Measurements from ENCODE around the gene EEF1G. TPM values are rescaled to one million over a fixed set of nuclear protein-coding genes. Genes with fewer than 3 reads are reported as not detected.
A peak's percentile ranks its signal among the peaks of the same experiment; 100 is the strongest.

The EEF1G gene
- total and polyA plus RNA-seq, 9 of the 15 experiments (the other 6 are each of a cell fraction or from before 2014, with no cell fraction given) = 985 to 2,349 (median 2,035) TPM

- no peak for TF ChIP-seq E4F1 (CRISPR knock-in tag; IDR thresholded peaks at IDR 0.05; ENCODE audit: borderline replicate concordance)
- TF ChIP-seq XRCC5 (IDR thresholded peaks at IDR 0.05; ENCODE audit: low read depth, low read length) = 0 out of 2 replicates have a peak, but pooled peaks have one; percentile 14
- 0 out of 2 replicates have a peak, but pooled peaks have one; percentile 1 for TF ChIP-seq ZNF311 (CRISPR knock-in tag; IDR thresholded peaks at IDR 0.05)
- TF ChIP-seq FOXJ2 (tag; IDR thresholded peaks at IDR 0.05) = no peak
- TF ChIP-seq ZNF41 (CRISPR knock-in tag; conservative IDR thresholded peaks at IDR 0.05) = no peak
- no peak for TF ChIP-seq SOX6 (IDR thresholded peaks at IDR 0.05)
- TF ChIP-seq FOXK1 (CRISPR knock-in tag; IDR thresholded peaks at IDR 0.05; ENCODE audit: borderline replicate concordance) = 0 out of 2 replicates have a peak, but pooled peaks have one; percentile 17
- no peak for TF ChIP-seq ZBTB17 (CRISPR knock-in tag; IDR thresholded peaks at IDR 0.05)
- TF ChIP-seq PCBP2 (IDR thresholded peaks at IDR 0.05; ENCODE audit: low read depth, low read length, poor library complexity, severe bottlenecking) = no peak
- no peak for TF ChIP-seq PCBP1 (IDR thresholded peaks at IDR 0.05; ENCODE audit: low read depth, low read length, poor library complexity, severe bottlenecking)
- TF ChIP-seq, protein P1, sequence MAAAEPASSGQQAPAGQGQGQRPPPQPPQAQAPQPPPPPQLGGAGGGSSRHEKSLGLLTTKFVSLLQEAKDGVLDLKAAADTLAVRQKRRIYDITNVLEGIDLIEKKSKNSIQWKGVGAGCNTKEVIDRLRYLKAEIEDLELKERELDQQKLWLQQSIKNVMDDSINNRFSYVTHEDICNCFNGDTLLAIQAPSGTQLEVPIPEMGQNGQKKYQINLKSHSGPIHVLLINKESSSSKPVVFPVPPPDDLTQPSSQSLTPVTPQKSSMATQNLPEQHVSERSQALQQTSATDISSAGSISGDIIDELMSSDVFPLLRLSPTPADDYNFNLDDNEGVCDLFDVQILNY (CRISPR knock-in tag; IDR thresholded peaks at IDR 0.05) = no peak
- no peak for TF ChIP-seq SRSF1 (IDR thresholded peaks at IDR 0.05; ENCODE audit: low read depth, low read length)
- TF ChIP-seq, protein P2, sequence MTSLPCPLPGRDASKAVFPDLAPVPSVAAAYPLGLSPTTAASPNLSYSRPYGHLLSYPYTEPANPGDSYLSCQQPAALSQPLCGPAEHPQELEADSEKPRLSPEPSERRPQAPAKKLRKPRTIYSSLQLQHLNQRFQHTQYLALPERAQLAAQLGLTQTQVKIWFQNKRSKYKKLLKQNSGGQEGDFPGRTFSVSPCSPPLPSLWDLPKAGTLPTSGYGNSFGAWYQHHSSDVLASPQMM (CRISPR knock-in tag; IDR thresholded peaks at IDR 0.05) = 0 out of 2 replicates have a peak, but pooled peaks have one; percentile 28
- TF ChIP-seq CHCHD3 (CRISPR knock-in tag; IDR thresholded peaks at IDR 0.05) = no peak
- no peak for TF ChIP-seq TRIM28 (IDR thresholded peaks at IDR 0.05)
- TF ChIP-seq HMG20B (CRISPR knock-in tag; IDR thresholded peaks at IDR 0.05) = no peak
- no peak for TF ChIP-seq EP300 (IDR thresholded peaks at IDR 0.05; ENCODE audit: low read length)
- TF ChIP-seq ELF2 (CRISPR knock-in tag; IDR thresholded peaks at IDR 0.05) = no peak
- TF ChIP-seq NR2C2 (CRISPR knock-in tag; IDR thresholded peaks at IDR 0.05) = no peak
- peak; percentile 48; the same call in 1 of the 2 replicates for TF ChIP-seq NR2C2 (tag; IDR thresholded peaks at IDR 0.05)
- no peak for TF ChIP-seq C11orf30 (IDR thresholded peaks at IDR 0.05; ENCODE audit: low read depth)
- TF ChIP-seq, protein P3, sequence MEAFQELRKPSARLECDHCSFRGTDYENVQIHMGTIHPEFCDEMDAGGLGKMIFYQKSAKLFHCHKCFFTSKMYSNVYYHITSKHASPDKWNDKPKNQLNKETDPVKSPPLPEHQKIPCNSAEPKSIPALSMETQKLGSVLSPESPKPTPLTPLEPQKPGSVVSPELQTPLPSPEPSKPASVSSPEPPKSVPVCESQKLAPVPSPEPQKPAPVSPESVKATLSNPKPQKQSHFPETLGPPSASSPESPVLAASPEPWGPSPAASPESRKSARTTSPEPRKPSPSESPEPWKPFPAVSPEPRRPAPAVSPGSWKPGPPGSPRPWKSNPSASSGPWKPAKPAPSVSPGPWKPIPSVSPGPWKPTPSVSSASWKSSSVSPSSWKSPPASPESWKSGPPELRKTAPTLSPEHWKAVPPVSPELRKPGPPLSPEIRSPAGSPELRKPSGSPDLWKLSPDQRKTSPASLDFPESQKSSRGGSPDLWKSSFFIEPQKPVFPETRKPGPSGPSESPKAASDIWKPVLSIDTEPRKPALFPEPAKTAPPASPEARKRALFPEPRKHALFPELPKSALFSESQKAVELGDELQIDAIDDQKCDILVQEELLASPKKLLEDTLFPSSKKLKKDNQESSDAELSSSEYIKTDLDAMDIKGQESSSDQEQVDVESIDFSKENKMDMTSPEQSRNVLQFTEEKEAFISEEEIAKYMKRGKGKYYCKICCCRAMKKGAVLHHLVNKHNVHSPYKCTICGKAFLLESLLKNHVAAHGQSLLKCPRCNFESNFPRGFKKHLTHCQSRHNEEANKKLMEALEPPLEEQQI (IDR thresholded peaks at IDR 0.05) = no peak
- no peak for TF ChIP-seq CBX5 (IDR thresholded peaks at IDR 0.05; ENCODE audit: borderline replicate concordance, low read depth)
Observed at GRCh38 chr11:62556875-62557631, 16.6 kb downstream of the EEF1G start (continued).

Data from K562 (cell line).